Transverse colon (tissue), 4 donors: Measurements from ENCODE around the gene GRM8.

Source experiments
- EP300 ChIP-seq: sonication (generic); formaldehyde crosslinking; IDR thresholded peaks from one replicate; pipeline ENCODE4 v1.6.1; 2017; ENCODE audit warnings: antibody characterized with exemption, low read depth
- POLR2A ChIP-seq: fragments of 450-650 bp; IDR thresholded peaks from one replicate; pipeline ENCODE4 v1.6.1; 2016; ENCODE audit warnings: antibody characterized with exemption, mild to moderate bottlenecking, moderate library complexity
- POLR2AphosphoS5 ChIP-seq, 3 donors: sonication (generic); formaldehyde crosslinking; IDR thresholded peaks; one replicate each; pipeline ENCODE4 v1.6.1; 2016; ENCODE audit warnings: antibody characterized with exemption in 3 of 3
- TF ChIP-seq, protein P1 (sequence below), 5 experiments: fragments of 200-600 bp in 3 of 5; fragments of 450-650 bp in 2 of 5; sonication (generic) in 3 of 5; IDR thresholded peaks; 1 replicate in 2 of 5; 2 replicates in 3 of 5; pipeline ENCODE4 v1.5.1; 2016 to 2017; ENCODE audit warnings: antibody characterized with exemption in 5 of 5, inconsistent platforms in 3 of 5, mild to moderate bottlenecking in 2 of 5, moderate library complexity in 1 of 5

DNA sequence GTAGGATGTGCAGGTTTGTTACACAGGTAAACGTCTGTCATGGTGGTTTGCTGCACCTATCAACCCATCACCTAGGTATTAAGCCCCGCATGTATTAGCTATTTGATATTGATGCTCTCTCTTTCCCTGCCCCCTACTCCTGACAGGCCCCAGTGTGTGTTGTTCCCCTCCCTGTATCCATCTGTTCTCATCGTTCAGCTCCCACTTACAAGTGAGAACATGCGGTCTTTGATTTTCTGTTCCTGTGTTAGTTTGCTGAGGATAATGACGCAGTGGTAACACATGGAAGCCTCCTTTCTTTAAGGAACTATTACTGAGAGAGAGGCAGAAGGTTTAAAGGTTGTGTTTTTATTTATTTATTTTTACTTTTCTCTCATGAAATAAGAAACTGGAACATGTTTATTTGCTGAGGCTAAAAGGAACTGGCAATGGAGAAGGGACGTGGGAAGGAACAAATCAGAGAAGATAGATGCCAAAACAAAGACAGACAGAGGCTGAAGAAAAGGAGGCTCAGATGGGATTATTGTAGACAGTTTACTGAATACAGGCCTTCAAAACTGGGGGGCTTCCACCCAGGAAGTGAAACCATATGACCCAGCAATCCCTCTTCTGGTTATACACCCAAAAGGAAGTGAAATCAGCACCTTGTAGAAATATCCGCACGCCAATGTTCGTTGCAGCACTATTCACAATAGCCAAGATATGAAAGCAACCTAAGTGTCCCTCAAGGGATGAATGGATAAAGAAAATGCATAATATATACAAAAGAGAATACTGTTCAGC is 556.3 kb downstream of the GRM8 start:
- TF ChIP-seq POLR2AphosphoS5 (IDR thresholded peaks at IDR 0.05) = no peak
- TF ChIP-seq, protein P1, sequence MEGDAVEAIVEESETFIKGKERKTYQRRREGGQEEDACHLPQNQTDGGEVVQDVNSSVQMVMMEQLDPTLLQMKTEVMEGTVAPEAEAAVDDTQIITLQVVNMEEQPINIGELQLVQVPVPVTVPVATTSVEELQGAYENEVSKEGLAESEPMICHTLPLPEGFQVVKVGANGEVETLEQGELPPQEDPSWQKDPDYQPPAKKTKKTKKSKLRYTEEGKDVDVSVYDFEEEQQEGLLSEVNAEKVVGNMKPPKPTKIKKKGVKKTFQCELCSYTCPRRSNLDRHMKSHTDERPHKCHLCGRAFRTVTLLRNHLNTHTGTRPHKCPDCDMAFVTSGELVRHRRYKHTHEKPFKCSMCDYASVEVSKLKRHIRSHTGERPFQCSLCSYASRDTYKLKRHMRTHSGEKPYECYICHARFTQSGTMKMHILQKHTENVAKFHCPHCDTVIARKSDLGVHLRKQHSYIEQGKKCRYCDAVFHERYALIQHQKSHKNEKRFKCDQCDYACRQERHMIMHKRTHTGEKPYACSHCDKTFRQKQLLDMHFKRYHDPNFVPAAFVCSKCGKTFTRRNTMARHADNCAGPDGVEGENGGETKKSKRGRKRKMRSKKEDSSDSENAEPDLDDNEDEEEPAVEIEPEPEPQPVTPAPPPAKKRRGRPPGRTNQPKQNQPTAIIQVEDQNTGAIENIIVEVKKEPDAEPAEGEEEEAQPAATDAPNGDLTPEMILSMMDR (IDR thresholded peaks at IDR 0.05) = no peak
- no peak for TF ChIP-seq POLR2A
- no peak for TF ChIP-seq EP300
